HFFc6 (cell line): Measurements from ENCODE around the gene SLFN12L. TPM values are rescaled to one million over a fixed set of nuclear protein-coding genes. Genes with fewer than 3 reads are reported as not detected.
"Not testable (repeated sequence)": the region's sequence is repeated elsewhere in the genome, so short reads cannot be mapped to it uniquely, and the experiment has no call there.

Experiments used
- DNase-seq: peaks from one replicate; pipeline ENCODE4 v3.0.0-alpha.2; 2018
- H3K27ac Mint-ChIP-seq: 2 replicates; pipeline ENCODE4 v1.8.0; 2020; ENCODE audit warnings: mild to moderate bottlenecking, mixed read lengths
- H3K27me3 Mint-ChIP-seq: 2 replicates; pipeline ENCODE4 v1.8.0; 2021; ENCODE audit warnings: mild to moderate bottlenecking, moderate library complexity, mixed read lengths; ENCODE audit not compliant: insufficient read depth
- H3K36me3 Mint-ChIP-seq: 2 replicates; pipeline ENCODE4 v1.8.0; 2021; ENCODE audit warnings: low read depth, mixed read lengths
- H3K4me1 Mint-ChIP-seq: 2 replicates; pipeline ENCODE4 v1.8.0; 2020; ENCODE audit warnings: low read depth, mixed read lengths
- H3K4me3 Mint-ChIP-seq: 2 replicates; pipeline ENCODE4 v1.8.0; 2020; ENCODE audit warnings: mild to moderate bottlenecking, moderate library complexity, mixed read lengths
- H3K9me3 Mint-ChIP-seq: 2 replicates; pipeline ENCODE4 v1.8.0; 2020; ENCODE audit warnings: mild to moderate bottlenecking, mixed read lengths
- total RNA-seq, 6 experiments: library from RNA; stranded (reverse); fragmentation: NEBNext Ultra II Directional; extraction: Animal tissue kit (Norgen Biotek cat#: 25700); gene quantifications; 2 replicates in 1 of 6; 3 replicates in 5 of 6; pipeline ENCODE4 v1.2.3, GENCODE V29; 2021
- TF ChIP-seq, protein P1 (sequence below): fragments of 200-600 bp; sonication (generic); IDR thresholded peaks from 2 replicates; pipeline ENCODE4 v1.5.0; 2021; ENCODE audit warnings: antibody characterized with exemption, mild to moderate bottlenecking

The SLFN12L gene
- total RNA-seq, 6 experiments from 2014 or later = 0.13 to 0.34 (median 0.25) TPM; not detected in 2

DNA sequence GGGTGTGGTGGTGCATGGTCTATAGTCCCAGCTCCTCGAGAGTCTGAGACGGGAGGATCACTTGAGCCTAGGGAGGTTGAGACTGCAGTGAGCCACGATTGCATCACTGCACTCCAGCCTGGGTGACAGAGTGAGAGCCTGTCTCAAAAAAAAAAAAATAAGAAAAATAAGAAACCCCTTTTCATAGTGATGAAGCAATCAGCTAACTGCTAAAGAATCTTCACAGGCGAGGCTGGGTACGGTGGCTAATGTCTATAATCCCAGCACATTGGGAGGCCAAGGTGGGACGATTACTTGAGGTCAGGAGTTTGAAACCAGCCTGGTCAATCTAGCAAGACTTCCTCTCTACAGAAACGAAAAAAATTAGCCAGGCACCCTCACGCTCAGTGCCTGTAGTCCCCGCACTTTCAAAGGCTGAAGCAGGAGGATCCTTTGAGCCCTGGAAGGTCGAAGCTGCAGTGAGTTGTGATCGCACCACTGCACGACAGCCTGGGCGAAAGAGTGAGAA is 760 bp downstream of the SLFN12L start:
- Mint-ChIP-seq H3K4me3 (no peak overlapping the region), H3K27ac (no peak overlapping the region), H3K27me3 (peaks cover 1% of the 10 kb centered on the region; the same call in 1 of the 2 replicates), H3K9me3 (no peaks in the 10 kb centered on the region), H3K4me1 (peaks cover 44% of the 10 kb centered on the region), H3K36me3 (no peaks in the 10 kb centered on the region)
- no peak for DNase-seq
- TF ChIP-seq, protein P1, sequence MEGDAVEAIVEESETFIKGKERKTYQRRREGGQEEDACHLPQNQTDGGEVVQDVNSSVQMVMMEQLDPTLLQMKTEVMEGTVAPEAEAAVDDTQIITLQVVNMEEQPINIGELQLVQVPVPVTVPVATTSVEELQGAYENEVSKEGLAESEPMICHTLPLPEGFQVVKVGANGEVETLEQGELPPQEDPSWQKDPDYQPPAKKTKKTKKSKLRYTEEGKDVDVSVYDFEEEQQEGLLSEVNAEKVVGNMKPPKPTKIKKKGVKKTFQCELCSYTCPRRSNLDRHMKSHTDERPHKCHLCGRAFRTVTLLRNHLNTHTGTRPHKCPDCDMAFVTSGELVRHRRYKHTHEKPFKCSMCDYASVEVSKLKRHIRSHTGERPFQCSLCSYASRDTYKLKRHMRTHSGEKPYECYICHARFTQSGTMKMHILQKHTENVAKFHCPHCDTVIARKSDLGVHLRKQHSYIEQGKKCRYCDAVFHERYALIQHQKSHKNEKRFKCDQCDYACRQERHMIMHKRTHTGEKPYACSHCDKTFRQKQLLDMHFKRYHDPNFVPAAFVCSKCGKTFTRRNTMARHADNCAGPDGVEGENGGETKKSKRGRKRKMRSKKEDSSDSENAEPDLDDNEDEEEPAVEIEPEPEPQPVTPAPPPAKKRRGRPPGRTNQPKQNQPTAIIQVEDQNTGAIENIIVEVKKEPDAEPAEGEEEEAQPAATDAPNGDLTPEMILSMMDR = no peak

DNA sequence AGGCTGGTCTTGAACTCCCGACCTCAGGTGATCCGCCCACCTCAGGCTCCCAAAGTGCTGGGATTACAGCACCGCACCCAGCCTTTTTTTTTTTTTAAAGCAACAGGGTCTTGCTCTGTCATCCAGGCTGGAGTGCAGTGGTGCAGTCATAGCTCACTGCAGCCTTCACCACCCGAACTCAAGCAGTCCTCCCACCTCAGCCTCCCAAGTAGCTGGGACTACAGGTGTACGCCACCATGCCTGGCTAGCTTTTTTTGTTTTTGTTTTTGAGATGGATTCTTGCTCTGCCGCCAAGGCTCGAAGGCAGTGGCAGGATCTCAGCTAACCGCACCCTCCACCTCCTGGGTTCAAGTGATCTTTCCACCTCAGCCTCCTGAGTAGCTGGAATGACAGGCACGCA is 2.1 kb downstream of the SLFN12L start:
- peaks cover 32% of the 10 kb centered on the region for H3K4me1 Mint-ChIP-seq
- H3K27ac Mint-ChIP-seq, H3K4me3 Mint-ChIP-seq, H3K36me3 Mint-ChIP-seq, H3K9me3 Mint-ChIP-seq, DNase-seq, H3K27me3 Mint-ChIP-seq: not testable (repeated sequence)

DNA sequence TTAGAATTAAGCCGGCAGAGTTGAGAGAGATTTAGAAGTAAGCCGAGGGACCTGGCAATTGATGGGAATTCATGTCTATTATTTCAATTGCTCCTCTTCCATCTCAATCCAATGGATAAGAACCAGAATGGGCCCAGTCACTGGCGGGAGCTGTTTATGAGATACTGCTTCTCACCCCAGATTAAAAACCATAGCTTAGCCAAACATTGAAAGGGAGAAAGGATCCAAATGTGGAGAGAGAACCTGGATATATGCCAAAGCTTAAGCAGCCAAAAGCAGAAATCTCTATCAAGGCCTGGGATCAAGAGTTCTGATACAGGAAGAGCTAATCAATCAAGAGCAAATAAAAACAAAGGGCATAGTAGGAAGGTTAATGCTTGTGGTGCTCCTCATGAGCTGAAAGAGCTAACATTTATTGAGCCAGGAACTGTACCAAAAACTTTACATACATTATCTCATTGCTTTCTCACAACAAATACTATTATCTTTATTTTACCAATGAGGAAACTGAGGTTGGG is 2.8 kb downstream of the SLFN12L start:
- H3K4me1 Mint-ChIP-seq = peaks cover 27% of the 10 kb centered on the region
- H3K9me3 Mint-ChIP-seq = no peaks in the 10 kb centered on the region
- DNase-seq = no peak
- H3K4me3 Mint-ChIP-seq = no peak overlapping the region
- no peak overlapping the region for H3K27ac Mint-ChIP-seq
- no peaks in the 10 kb centered on the region for H3K36me3 Mint-ChIP-seq
- peaks cover 1% of the 10 kb centered on the region; the same call in 1 of the 2 replicates for H3K27me3 Mint-ChIP-seq
- TF ChIP-seq, protein P1 = no peak

DNA sequence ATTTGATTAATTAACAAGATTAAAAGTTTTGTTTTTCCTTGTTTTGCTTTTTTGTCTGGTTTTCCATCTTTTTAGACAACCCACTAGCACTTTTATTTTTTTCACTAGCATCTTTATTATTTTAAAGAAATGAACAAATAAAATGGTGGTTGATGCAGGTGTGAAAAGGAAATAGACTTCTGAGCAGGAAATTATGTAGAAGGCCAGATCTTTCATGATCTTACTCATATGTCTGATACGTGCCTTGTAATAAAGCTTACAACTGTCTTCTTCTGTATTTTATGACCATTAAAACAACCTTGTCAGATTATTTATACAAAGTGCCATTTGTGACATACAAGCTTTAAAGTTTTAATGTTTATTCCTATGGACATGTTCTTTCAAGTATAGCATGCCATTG is 6.3 kb downstream of the SLFN12L start:
- H3K9me3 Mint-ChIP-seq = peaks cover 7% of the 10 kb centered on the region; the same call in 1 of the 2 replicates
- peaks cover 5% of the 10 kb centered on the region for H3K27me3 Mint-ChIP-seq
- no peak overlapping the region for H3K4me3 Mint-ChIP-seq
- H3K36me3 Mint-ChIP-seq = no peaks in the 10 kb centered on the region
- TF ChIP-seq, protein P1 = no peak
- H3K4me1 Mint-ChIP-seq = peaks cover 6% of the 10 kb centered on the region
- DNase-seq = no peak
- no peak overlapping the region for H3K27ac Mint-ChIP-seq

DNA sequence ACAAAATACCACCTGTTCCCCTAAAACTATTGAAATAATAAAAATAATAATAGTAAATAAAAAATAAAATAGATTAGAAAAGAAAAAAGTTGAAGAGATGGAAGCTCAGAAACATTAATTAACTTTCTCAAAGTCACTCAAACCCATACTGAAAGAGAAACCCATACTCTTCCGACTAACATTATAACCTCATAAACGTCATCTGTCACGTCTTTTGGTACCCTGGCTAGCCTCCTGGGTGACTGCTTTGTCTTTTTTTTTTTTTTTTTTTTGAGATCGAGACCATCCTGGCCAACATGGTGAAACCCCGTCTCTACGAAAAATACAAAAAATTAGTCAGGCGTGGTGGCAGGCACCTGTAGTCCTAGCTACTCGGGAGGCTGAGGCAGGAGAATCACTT is 7.6 kb downstream of the SLFN12L start:
- Mint-ChIP-seq H3K36me3 (no peaks in the 10 kb centered on the region), H3K27me3 (peaks cover 12% of the 10 kb centered on the region), H3K4me1 (peaks cover 6% of the 10 kb centered on the region), H3K9me3 (peaks cover 7% of the 10 kb centered on the region; the same call in 1 of the 2 replicates), H3K27ac (no peak overlapping the region), H3K4me3 (no peak overlapping the region)
- TF ChIP-seq, protein P1 = no peak
- no peak for DNase-seq

DNA sequence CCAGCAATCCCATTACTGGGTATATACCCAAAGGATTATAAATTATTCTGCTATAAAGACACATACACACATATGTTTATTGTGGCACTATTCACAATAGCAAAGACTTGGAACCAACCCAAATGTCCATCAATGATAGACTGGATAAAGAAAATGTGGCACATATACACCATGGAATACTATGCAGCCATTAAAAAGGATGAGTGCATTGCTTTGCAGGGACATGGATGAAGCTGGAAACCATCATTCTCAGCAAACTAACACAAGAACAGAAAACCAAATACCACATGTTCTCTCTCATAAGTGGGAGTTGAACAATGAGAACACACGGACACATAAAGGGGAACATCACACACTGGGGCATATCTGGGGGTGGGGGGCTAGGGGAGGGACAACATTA is 8.2 kb downstream of the SLFN12L start:
- H3K36me3 Mint-ChIP-seq, H3K27ac Mint-ChIP-seq, H3K9me3 Mint-ChIP-seq, H3K4me1 Mint-ChIP-seq, DNase-seq, H3K4me3 Mint-ChIP-seq: not testable (repeated sequence)
- H3K27me3 Mint-ChIP-seq = peaks cover 12% of the 10 kb centered on the region
